Measurements from ENCODE around the gene RTKN2. TPM values are rescaled to one million over a fixed set of nuclear protein-coding genes. Genes with fewer than 3 reads are reported as not detected.

Gene RTKN2
- total RNA-seq, 4 donors from 2014 or later = 0.11 to 0.42 (median 0.39) TPM; not detected in 1

DNA sequence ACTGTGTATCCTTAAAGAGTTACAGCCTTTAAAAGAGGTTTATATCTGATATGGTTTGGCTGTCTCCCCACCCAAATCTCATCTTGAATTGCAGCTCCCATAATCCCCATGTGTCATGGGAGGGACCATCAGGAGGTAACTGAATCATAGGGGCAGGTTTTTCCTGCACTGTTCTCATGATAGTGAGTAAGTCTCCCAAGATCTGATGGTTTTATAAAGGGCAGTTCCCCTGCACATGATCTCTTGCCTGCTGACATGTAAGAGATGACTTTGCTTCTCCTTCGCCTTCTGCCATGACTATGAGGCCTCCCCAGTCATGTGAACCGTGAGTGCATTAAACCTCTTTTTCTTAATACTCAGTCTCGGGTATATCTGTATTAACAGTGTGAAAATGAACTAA lies 9.7 kb downstream of the RTKN2 start:
- no peak overlapping the region for H3K27ac ChIP-seq (replicated peaks in 1 of 4)
- WGBS = 97% methylated on average over 3 of the region's 3 CpGs

DNA sequence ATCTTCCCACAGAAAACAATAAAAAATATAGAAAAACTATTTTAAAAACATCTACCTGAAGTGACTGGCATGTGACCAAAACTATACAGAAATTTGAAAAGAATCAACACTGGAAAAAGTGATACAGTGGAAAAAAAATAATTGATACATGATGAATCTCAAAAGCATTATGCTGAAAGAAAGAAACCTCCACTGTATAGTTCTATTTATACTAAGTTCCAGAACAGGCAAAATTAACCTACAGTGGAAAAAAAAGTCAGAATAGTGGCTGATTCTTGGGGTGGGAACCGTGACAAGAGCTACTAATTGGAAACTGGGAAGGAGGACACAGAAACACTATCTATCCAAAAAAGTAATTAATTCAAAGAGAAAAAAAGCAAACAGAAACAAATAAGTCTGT lies 14.9 kb downstream of the RTKN2 start:
- DNase-seq (ENCODE audit: extremely low spot score) = no peak
- Histone ChIP-seq H3K4me1 (no peaks in the 10 kb centered on the region), H3K27ac (replicated peaks in 1 of 4) (no peak overlapping the region), H3K9me3 (no peaks in the 10 kb centered on the region), H3K36me3 (no peaks in the 10 kb centered on the region), H3K4me3 (no peak overlapping the region), H3K27me3 (no peaks in the 10 kb centered on the region)
- WGBS = 95% methylated on average over 1 of the region's 1 CpG
- intact Hi-C loops (cut with DNase I) = no loop called here
- TF ChIP-seq EP300 (IDR thresholded peaks at IDR 0.05) = no peak
- no peak for TF ChIP-seq POLR2AphosphoS5 (IDR thresholded peaks at IDR 0.05)
- no peak for TF ChIP-seq CTCF (IDR thresholded peaks at IDR 0.05)
- no peak for TF ChIP-seq POLR2A (IDR thresholded peaks at IDR 0.05; ENCODE audit: low read depth)

More for the DNA sequence above, 9.7 kb downstream of the RTKN2 start:
- no peaks in the 10 kb centered on the region for H3K9me3 ChIP-seq
- TF ChIP-seq POLR2AphosphoS5 (IDR thresholded peaks at IDR 0.05) = no peak
- TF ChIP-seq CTCF (IDR thresholded peaks at IDR 0.05) = no peak
- TF ChIP-seq POLR2A (IDR thresholded peaks at IDR 0.05; ENCODE audit: low read depth) = no peak
- no peak for TF ChIP-seq EP300 (IDR thresholded peaks at IDR 0.05)
- intact Hi-C loops (cut with DNase I) = no loop called here
- no peak for DNase-seq (ENCODE audit: extremely low spot score)
- no peaks in the 10 kb centered on the region for H3K4me1 ChIP-seq
- no peaks in the 10 kb centered on the region for H3K27me3 ChIP-seq
- H3K4me3 ChIP-seq = no peak overlapping the region
- H3K36me3 ChIP-seq = no peaks in the 10 kb centered on the region

DNA sequence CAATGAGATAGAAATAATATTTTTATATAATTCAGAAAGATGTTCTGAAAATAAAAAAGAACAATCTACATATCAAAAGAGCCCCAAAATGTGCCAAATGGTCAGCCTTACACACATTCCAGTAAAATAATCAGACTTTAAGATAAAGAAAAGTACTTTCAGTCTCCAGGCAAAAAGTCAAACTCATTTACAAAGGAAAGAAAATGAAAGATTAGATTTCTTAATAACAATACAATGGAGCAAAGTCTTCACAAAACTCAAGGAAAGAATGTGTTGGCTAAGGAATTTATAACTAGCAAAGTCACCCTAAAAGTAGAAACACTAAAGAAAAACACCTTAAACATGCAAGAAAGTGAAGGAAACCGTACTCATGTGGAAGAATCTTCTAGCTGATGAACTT lies 16.6 kb downstream of the RTKN2 start:
- Histone ChIP-seq H3K4me3 (no peak overlapping the region), H3K36me3 (no peaks in the 10 kb centered on the region), H3K27me3 (no peaks in the 10 kb centered on the region), H3K9me3 (no peaks in the 10 kb centered on the region), H3K27ac (replicated peaks in 1 of 4) (no peak overlapping the region), H3K4me1 (no peaks in the 10 kb centered on the region)
- TF ChIP-seq CTCF (IDR thresholded peaks at IDR 0.05) = no peak
- TF ChIP-seq EP300 (IDR thresholded peaks at IDR 0.05) = no peak
- TF ChIP-seq POLR2A (IDR thresholded peaks at IDR 0.05; ENCODE audit: low read depth) = no peak
- no peak for TF ChIP-seq POLR2AphosphoS5 (IDR thresholded peaks at IDR 0.05)
- no peak for DNase-seq (ENCODE audit: extremely low spot score)
- 97% methylated on average over 1 of the region's 1 CpG for WGBS
- intact Hi-C loops (cut with DNase I) = no loop called here

GRCh38 chr10:62250594-62251198 lies 17.9 kb downstream of the RTKN2 start:
- H3K4me1 ChIP-seq = peaks cover 0 to under 1% (median 0%) of the 10 kb centered on the region in 4 donors
- no peaks in the 10 kb centered on the region for H3K27me3 ChIP-seq
- 89% methylated on average over 5 of the region's 5 CpGs for WGBS
- intact Hi-C loops (cut with DNase I) = no loop called here
- no peak overlapping the region for H3K27ac ChIP-seq (replicated peaks in 1 of 4)
- H3K36me3 ChIP-seq = no peaks in the 10 kb centered on the region
- no peak overlapping the region for H3K4me3 ChIP-seq
- no peaks in the 10 kb centered on the region for H3K9me3 ChIP-seq
- TF ChIP-seq CTCF (IDR thresholded peaks at IDR 0.05) = no peak
- TF ChIP-seq EP300 (IDR thresholded peaks at IDR 0.05) = no peak
- no peak for TF ChIP-seq POLR2A (IDR thresholded peaks at IDR 0.05; ENCODE audit: low read depth)
- TF ChIP-seq POLR2AphosphoS5 (IDR thresholded peaks at IDR 0.05) = no peak
- no peak for DNase-seq (ENCODE audit: extremely low spot score)

- TF ChIP-seq CTCF (IDR thresholded peaks at IDR 0.05) (no peak), POLR2AphosphoS5 (IDR thresholded peaks at IDR 0.05) (no peak), POLR2A (IDR thresholded peaks at IDR 0.05; ENCODE audit: low read depth) (no peak), EP300 (IDR thresholded peaks at IDR 0.05) (no peak)
- DNase-seq (ENCODE audit: extremely low spot score) = no peak
- no peaks in the 10 kb centered on the region for H3K27me3 ChIP-seq
- H3K36me3 ChIP-seq = no peaks in the 10 kb centered on the region
- 83% methylated on average over 3 of the region's 3 CpGs for WGBS
- no peaks in the 10 kb centered on the region for H3K9me3 ChIP-seq
- H3K27ac ChIP-seq (replicated peaks in 1 of 4) = no peak overlapping the region
- H3K4me1 ChIP-seq = peaks cover 0 to 8% (median 2%) of the 10 kb centered on the region in 4 donors
- intact Hi-C loops (cut with DNase I) = loop anchor here (5.0 kb wide), 1 partner anchor 498 kb away; no protein-coding TSS in a partner anchor
- H3K4me3 ChIP-seq = no peak overlapping the region
These were observed 18.7 kb downstream of the RTKN2 start for GRCh38 chr10:62249957-62250356.
